Neutrophil (primary cell): Measurements from ENCODE around the gene KLF13.

Experiments used
- H3K27ac ChIP-seq: fragments of 200-600 bp; sonication (generic); 2 replicates; pipeline ENCODE4 v1.5.1; 2016; ENCODE audit warnings: mild to moderate bottlenecking, moderate library complexity
- H3K27me3 ChIP-seq: fragments of 200-600 bp; sonication (generic); 2 replicates; pipeline ENCODE4 v1.6.0; 2016; ENCODE audit warnings: mild to moderate bottlenecking
- H3K36me3 ChIP-seq: fragments of 200-600 bp; sonication (generic); 2 replicates; pipeline ENCODE4 v1.5.1; 2017
- H3K4me1 ChIP-seq, 2 experiments: fragments of 200-600 bp in 1 of 2; sonication (generic) in 1 of 2; 1 replicate in 1 of 2; 2 replicates in 1 of 2; pipeline versions ENCODE4 v1.5.1 to v1.6.1; 2013 to 2016; ENCODE audit warnings: low read depth in 1 of 2, low read length in 1 of 2, mild to moderate bottlenecking in 1 of 2, moderate library complexity in 1 of 2; ENCODE audit not compliant: control insufficient read depth in 1 of 2, insufficient read depth in 1 of 2
- H3K4me3 ChIP-seq, 2 experiments: fragments of 200-600 bp in 1 of 2; sonication (generic) in 1 of 2; 1 replicate in 1 of 2; 2 replicates in 1 of 2; pipeline ENCODE4 v1.5.1; 2013 to 2016; ENCODE audit warnings: low read depth in 1 of 2, low read length in 1 of 2, mild to moderate bottlenecking in 1 of 2, moderate library complexity in 1 of 2
- H3K9me3 ChIP-seq: fragments of 200-600 bp; sonication (generic); 2 replicates; pipeline ENCODE4 v1.5.1; 2016
- CTCF ChIP-seq: fragments of 200-600 bp; sonication (generic); IDR thresholded peaks from 2 replicates; pipeline ENCODE4 v1.5.1; 2016; ENCODE audit warnings: antibody characterized with exemption

KLF13 gene

GRCh38 chr15:31405200-31405920, 78.7 kb downstream of the KLF13 start:
- no peak for TF ChIP-seq CTCF
- Histone ChIP-seq H3K4me3 (no peak overlapping the region), H3K36me3 (no peaks in the 10 kb centered on the region), H3K27ac (no peak overlapping the region), H3K4me1 (peaks cover 6 to 10% of the 10 kb centered on the region in 2 experiments), H3K27me3 (no peaks in the 10 kb centered on the region), H3K9me3 (no peaks in the 10 kb centered on the region)

- Histone ChIP-seq H3K4me3 (no peak overlapping the region), H3K36me3 (no peaks in the 10 kb centered on the region), H3K27ac (no peak overlapping the region), H3K4me1 (peaks cover 6 to 10% of the 10 kb centered on the region in 2 experiments), H3K27me3 (no peaks in the 10 kb centered on the region), H3K9me3 (no peaks in the 10 kb centered on the region)
- no peak for TF ChIP-seq CTCF
Observed at GRCh38 chr15:31407376-31407775, 80.7 kb downstream of the KLF13 start.

GRCh38 chr15:31407851-31408250, 81.2 kb downstream of the KLF13 start:
- H3K27ac ChIP-seq: no peak overlapping the region
- TF ChIP-seq CTCF: no peak
- no peak overlapping the region for H3K4me3 ChIP-seq
- H3K27me3 ChIP-seq: no peaks in the 10 kb centered on the region
- no peaks in the 10 kb centered on the region for H3K36me3 ChIP-seq
- H3K4me1 ChIP-seq: peaks cover 6 to 10% of the 10 kb centered on the region in 2 experiments
- no peaks in the 10 kb centered on the region for H3K9me3 ChIP-seq

GRCh38 chr15:31408724-31409123, 82.1 kb downstream of the KLF13 start:
- Histone ChIP-seq H3K4me3 (no peak overlapping the region), H3K36me3 (no peaks in the 10 kb centered on the region), H3K9me3 (no peaks in the 10 kb centered on the region), H3K27ac (no peak overlapping the region), H3K4me1 (peaks cover 6 to 10% of the 10 kb centered on the region in 2 experiments), H3K27me3 (no peaks in the 10 kb centered on the region)
- no peak for TF ChIP-seq CTCF

GRCh38 chr15:31409171-31409570, 82.5 kb downstream of the KLF13 start:
- Histone ChIP-seq H3K9me3 (no peaks in the 10 kb centered on the region), H3K4me1 (peaks cover 6 to 10% of the 10 kb centered on the region in 2 experiments), H3K36me3 (no peaks in the 10 kb centered on the region), H3K27ac (no peak overlapping the region), H3K27me3 (no peaks in the 10 kb centered on the region), H3K4me3 (no peak overlapping the region)
- no peak for TF ChIP-seq CTCF
